Thyroid gland (tissue), 4 donors: ENCODE results near the gene IL24.

ENCODE experiments used
- CTCF ChIP-seq, 6 experiments: fragments of 200-600 bp in 3 of 6; fragments of 450-650 bp in 3 of 6; sonication (generic) in 3 of 6; IDR thresholded peaks; one replicate each; pipeline ENCODE4 v1.5.1; 2016 to 2019; ENCODE audit warnings: antibody characterized with exemption in 6 of 6, mild to moderate bottlenecking in 2 of 6, inconsistent platforms in 1 of 6, moderate library complexity in 1 of 6
- POLR2A ChIP-seq, 2 donors: fragments of 450-650 bp; IDR thresholded peaks; one replicate each; pipeline ENCODE4 v1.6.1; 2017; ENCODE audit warnings: antibody characterized with exemption in 2 of 2, mild to moderate bottlenecking in 2 of 2, moderate library complexity in 1 of 2

- TF ChIP-seq CTCF (IDR thresholded peaks at IDR 0.05) (no peak), POLR2A (IDR thresholded peaks at IDR 0.05) (no peak)
Observed at GRCh38 chr1:206885341-206886060, 11.7 kb upstream of the IL24 start.
